Endometrial microvascular endothelial cells (primary cell): ENCODE data around the gene BSG. TPM values are rescaled to one million over a fixed set of nuclear protein-coding genes. Genes with fewer than 3 reads are reported as not detected.

ENCODE experiments used
- in situ Hi-C: cut with HindIII; loops from 2 replicates; pipeline ENCODE4 v1.10.0; 2017; ENCODE audit warnings: low sequenced_read_pairs, low pct_unique_long_range_greater_than_20kb; ENCODE audit errors: inconsistent ontology term
- total RNA-seq: library from RNA; depleted of rRNA; stranded (reverse); fragments of >200 nt; gene quantifications from one replicate; pipeline ENCODE4 v1.2.3, GENCODE V29; 2015; ENCODE audit errors: inconsistent ontology term

BSG gene
- total RNA-seq: 537 TPM

- in situ Hi-C loops: no loop called here
These were observed at the start of gene BSG for GRCh38 chr19:572140-572742. BSG (plus strand) TSS chr19:572596; CDS start chr19:572635, 39 bp downstream.

GRCh38 chr19:522726-523125 is 49.7 kb upstream of the BSG start:
- in situ Hi-C loops: no loop called here

GRCh38 chr19:524062-524674 is 48.2 kb upstream of the BSG start:
- in situ Hi-C loops: no loop called here

- in situ Hi-C loops: no loop called here
These were observed 47.4 kb upstream of the BSG start for GRCh38 chr19:525029-525428.

GRCh38 chr19:525857-526419 is 46.5 kb upstream of the BSG start:
- in situ Hi-C loops: no loop called here

DNA sequence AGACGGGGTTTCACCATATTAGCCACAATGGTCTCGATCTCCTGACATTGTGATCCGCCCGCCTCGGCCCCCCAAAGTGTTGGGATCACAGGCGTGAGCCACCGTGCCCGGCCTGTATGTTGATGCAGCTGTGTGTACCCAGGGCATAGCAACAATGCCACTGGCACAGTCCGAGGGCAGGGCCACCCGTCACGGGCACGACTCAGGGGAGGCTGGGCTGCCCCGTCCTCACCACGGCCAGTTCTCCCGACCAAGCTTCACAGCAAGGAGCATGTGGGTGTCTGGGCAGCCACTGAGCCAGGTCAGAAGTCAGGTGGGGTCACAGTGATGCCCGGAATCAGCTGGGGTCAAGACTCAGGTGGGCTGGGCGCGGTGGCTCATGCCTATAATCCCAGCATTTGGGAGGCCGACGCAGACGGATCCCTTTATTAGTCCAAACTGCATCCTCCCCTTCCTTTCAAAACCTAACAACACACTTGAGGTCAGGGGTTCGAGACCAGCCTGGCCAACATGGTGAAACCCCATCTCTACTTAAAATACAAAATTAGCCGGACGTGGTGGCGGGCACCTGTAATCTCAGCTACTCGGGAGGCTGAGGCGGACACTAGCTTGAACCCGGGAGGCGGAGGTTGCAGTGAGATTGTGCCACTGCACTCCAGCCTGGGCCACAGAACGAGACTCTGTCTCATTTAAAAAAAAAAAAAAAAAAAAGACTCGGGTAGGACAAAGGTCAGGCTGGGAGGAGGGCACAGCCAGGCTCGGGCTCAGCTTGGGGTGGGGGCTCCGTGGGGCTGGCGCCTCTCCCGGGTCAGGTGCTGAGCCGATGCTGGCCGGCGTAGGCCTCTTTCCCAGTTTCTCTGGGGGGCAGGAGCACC is 42.0 kb upstream of the BSG start:
- in situ Hi-C loops: no loop called here

- in situ Hi-C loops: no loop called here
These were observed 41.2 kb upstream of the BSG start for GRCh38 chr19:531009-531752.

GRCh38 chr19:531753-532560 is 40.4 kb upstream of the BSG start, which contains the start of gene CDC34:
CDC34 (plus strand) TSS chr19:531760; CDS start chr19:531932, 172 bp downstream.
- in situ Hi-C loops: no loop called here

- in situ Hi-C loops: no loop called here
These were observed 39.6 kb upstream of the BSG start for GRCh38 chr19:532561-533363.

DNA sequence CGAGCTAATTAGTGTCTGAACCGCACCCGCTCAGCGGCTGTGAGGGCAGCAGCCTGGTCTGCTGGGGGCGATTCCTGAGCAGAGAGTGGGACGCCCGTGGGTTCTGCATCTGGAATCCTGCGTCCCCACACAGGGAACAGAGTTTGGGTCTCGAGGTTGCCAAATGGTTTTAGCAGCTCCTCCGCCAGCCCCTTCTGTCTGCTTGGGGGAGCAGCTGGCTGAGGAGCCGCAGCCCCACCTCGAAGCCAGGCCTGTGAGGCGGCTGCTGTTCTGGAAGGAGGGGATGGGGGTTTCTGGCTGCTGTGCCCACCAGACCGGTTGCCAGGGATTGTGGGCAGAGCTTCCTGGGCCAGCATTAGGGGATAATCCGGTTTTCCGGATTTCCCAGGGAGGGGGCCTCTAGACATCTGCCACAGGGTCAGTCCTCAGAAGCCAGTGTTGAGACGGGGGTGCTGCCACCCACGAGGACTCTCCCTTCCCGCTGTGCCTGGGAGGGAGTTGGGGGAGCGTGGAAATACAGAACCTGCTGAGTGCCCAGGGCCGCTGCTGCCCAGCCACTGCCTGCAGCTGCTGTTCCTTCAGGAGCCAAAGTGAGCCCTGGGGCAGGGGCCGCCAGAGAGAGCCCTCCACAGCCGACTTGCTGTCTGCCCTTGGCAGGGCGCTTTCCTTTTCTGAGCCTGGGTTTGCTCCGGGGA is 38.9 kb upstream of the BSG start:
- in situ Hi-C loops: no loop called here

GRCh38 chr19:534088-534487 is 38.3 kb upstream of the BSG start:
- in situ Hi-C loops: no loop called here

DNA sequence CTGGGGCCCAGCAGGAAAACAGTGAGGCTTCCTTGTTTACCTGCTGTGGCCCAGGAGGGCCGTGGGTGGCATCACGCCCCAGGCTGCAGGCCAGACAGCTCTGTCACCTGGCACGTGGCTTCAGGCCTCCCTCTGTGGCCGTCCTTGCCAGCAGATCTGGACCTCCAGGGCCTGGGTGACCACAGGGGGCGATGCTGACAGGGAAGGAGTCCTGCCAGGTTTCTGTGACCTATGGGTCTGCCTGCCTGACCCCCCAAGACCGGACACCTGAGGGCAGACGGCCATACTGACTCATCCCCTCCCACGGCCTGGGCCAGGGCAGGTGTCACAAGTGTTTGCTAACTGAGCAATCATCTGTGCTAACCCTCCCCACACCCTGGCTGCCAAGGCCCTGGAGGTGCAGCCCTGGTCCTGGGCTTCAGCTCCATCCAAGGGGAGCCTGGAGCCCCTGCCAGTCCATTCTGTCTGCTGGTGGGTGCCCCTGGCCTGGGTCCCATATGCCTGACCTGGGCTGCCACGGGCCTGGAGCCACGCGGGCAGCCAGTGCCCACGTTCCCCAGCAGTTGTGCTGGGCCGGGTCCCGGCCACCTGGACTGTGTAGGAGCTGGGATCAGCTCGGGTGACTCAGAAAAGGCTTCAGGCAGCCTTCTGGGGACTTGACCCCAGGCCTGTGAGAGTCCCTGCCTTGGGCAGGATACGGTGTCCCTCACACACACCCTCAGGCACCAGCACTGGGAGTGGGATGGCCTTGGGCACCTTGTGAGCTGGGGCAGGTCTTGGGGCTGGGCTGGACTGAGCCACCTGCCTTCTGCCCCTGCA is 37.2 kb upstream of the BSG start:
- in situ Hi-C loops: no loop called here

DNA sequence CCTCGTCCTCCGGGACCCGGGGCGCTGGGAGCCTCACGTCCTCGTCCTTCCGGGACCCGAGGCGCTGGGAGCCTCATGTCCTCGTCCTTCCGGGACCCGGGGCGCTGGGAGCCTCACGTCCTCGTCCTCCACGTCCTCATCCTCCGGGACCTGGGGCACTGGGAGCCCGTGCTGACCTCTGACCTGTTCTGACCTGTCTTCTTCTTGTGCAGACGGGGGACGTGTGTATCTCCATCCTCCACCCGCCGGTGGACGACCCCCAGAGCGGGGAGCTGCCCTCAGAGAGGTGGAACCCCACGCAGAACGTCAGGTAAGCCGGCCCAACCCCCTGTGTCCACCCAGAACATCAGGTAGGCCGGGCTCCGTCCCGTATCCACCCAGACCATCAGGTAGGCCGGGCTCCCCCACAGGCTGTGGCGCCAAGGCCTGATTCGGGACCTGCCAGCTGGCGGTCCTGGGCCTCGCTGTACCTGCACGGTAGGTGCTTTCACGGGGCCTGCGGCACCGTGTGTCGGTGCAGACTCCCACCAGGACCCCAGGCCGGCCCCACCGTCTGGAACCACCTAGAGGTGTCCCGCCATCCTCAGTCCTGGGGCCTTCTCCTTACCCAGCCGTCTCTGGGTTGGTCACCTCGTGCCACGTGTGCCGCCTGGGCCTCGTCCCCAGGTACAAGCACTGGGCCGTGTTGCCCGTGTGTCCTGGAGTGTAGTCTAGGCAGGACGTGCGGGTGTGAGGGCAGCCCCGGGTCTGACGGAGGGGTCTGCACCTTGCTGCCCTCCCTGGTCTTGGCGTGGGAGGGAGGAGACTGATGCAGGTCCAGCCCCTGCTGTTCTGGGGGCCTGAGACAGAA is 36.1 kb upstream of the BSG start:
- in situ Hi-C loops: no loop called here

GRCh38 chr19:536881-537404 is 35.5 kb upstream of the BSG start:
- in situ Hi-C loops: no loop called here
